GM19452 (cell line): Measurements from ENCODE around the gene IL3.

Experiments used
- ATAC-seq: cut with Tn5 transposase; IDR thresholded peaks from one replicate; pipeline ENCODE4 v1.9.1; 2021; ENCODE audit not compliant: unreplicated experiment

Gene IL3

DNA sequence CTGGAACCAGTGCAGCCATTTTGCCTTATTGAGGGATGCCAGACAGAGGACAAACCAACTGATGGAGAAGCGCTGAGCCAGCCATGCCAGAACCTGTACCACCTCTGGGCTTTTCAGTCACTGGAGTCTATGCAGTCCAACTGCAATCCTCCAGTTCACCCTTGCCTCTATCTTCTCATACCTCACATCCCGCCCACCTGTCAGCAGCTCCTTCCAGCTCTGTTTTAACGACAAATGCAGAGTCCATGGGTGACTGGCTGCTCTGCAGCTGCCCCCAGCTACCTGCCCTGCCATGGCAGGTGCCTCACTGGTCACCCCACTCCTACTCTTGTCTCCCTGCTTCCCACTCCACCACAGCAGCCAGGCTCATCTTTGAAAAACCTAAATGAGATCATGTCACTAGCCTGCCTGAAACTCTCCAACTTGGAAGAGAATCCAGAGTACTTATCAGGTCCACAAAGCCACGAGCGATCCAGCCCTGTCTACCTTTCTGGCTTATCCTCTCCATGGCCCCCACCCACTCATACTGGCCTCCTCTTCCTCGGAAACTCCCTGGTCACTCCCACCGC is 35.0 kb upstream of the IL3 start:
- no peak for ATAC-seq

DNA sequence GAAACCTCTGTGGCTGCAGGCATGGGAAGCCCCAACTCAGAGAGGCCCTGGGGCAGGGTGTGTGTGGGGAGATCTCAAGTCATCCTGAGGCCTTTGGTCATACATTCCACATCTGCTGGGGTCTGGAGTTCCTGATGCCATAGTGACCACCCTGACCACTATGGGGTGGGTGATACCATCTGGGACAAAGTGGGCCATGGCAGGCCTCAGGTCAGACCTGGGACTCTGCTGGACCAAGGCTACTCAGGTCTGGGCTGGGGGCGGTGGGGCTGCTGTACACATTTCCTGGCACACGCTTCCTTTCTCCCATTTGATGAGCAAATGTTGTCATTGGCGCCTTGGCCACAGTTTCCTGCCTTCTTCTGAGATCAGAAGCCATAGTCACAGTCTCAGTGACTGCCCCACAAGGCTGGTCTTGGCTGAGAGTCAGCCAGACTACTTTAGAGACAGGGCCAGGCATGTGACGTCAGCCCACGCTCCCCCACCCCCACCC is 33.9 kb upstream of the IL3 start:
- no peak for ATAC-seq

DNA sequence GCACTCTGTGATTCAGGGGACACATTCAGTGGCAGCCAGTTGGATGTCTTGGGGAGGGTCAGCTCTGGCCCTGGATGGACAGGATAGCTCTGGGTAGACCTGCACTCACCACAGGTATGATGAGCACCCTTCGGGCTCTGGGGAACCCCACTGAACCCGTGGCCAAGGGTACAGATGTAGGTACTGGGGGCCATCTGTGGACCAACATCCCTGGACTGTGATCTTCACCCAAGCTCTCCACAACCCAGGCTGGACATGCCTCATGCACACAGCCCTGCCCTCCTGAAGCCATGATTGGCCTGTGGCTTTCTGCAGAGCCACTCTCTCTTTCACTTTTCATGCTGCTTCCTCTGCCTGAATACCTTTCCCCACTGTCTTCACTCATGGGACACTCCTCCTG is 33.4 kb upstream of the IL3 start:
- no peak for ATAC-seq

DNA sequence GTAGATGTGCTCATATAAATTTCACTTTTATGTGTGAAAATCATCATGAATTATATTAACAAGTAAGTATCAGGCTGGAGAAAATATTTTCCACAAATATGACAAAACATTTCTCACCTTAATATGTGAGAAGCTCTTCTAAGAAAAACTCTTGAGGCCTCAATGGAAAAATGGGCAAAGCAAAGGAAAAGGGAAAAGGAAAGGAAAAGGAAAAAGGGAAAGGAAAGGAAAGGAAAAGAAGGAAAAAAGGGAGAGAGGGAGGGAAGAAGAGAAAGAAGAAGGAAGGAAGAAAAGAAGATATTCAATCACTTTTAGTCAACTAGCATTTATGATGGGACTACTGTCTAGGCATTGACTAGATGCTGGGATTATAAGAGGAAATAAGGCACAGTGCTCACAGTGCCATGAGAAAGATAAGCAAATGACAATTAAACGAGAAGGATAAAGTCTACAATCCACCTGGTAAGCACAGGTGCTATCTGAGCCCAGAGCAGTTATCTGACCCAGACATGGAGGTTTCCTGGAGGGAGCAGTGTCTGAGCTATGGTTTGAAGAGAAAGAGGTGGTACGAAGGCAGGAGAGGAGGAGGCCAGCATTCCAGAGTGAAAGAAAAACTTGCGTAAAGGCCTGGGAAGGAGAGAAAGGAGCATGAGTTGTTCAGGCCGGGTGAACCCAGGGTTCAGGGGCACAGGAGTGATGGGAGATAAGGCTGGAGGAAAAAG is 30.7 kb upstream of the IL3 start:
- no peak for ATAC-seq

DNA sequence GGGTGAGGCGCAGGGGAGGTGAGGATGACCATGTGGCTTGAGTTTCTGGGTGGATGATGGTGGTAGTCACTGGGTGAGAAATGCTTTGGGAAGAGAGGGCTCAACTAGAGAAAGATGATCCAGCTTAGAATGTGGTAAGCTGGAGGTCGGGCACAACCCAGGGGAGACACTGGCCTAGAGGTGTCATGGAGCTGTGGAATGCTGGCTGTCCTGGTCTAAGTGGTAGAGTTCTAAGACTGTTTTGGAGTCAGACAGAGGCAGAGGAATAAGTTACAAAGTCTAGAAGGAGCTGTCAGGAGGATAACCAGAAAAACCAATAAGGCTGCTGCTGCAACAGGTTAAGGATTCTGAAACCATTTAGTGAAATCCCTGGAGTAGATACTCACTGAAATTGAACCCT is 29.8 kb upstream of the IL3 start:
- no peak for ATAC-seq

DNA sequence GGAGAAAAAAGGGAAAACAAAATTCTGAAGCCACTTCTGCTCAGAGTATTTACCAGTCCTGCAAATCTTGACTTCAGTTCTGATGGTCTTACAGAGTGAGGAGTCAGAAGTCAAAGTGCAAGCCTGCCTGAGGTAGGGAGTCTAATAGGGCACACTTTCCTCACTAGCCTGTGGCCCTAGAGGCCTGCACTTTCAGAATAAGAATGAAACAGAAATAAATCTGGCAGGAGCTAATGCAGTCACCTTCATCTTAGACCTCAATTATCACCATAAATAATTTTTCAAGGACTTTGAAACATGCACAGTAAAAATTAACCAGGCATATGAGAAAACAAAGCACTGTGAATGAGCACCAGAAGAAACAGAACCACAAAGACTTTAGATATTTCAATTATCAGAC is 28.3 kb upstream of the IL3 start:
- no peak for ATAC-seq

DNA sequence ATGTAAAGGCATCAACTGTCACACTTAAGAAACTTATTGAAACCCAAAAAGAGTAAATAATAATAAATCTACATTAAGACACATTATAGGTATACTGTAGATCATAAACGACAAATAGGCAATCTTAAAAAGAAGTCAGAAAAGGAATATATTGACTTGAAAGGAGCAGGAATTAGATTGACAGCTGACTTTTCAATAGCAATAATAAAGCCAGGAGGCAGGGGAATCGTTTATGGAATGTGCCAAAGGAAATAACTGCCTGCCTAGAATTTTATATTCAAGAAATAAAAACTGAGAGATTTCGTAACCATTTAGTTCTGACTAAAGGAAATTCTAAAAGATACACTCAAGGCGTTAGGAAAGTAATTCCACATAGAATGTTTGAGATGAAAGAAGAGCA is 27.3 kb upstream of the IL3 start:
- no peak for ATAC-seq

DNA sequence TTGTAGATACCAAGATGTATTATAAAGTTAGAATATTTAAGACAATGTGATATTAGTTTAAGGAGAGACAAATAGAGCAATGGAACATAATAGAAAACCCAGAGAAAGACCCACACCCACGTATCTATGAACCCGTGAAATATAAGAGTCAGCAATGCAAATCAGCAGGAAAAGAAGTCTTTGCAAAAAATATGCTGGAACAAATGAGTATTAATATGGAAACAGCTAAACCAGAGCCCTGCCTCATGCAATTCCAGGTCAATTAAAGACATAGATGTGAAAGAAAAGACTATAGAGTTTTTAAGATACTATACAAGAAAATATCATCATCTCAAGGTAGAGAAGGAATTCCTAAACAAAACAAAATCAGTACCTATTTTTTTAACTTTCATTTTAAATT is 23.1 kb upstream of the IL3 start:
- no peak for ATAC-seq

DNA sequence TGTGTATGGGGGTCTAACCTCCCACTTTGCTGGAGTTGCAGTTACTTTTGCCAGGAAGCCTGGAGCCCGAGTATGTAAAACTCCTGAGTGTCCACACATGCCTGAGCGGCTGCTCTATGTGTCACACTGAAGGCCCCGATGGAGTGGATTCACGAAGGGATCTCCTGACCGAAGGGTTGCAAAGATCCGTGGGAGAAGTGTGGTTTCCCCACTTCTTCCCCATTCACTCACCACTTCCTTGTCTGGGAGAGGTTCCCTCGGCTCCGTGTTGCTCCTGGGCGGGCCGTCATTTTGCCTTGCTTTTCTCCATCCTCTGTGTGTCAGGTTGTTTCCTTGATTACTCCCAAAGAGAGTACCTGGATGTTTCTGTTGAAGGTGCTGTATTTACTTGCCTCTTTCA is 16.2 kb upstream of the IL3 start:
- no peak for ATAC-seq

DNA sequence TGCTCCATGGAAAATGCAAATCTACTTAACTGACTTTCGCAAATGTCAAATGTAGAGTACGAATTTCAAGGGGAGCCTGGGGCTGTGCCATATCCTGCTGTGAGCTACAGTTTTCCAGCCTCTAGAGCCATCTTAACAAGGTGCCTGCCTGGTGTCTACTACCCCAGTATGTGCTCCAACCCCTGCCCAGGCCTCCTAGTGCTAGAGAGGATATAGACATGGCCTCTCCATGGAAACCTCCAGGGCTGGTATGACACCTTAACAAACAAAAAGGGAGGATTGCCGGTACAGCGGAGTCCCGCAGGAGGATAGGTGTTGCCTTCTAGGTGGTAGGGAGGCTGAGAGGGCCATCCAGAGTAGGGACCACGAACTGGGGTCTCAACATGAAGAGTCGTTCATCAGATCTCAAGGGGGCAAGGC is 13.6 kb upstream of the IL3 start:
- no peak for ATAC-seq

DNA sequence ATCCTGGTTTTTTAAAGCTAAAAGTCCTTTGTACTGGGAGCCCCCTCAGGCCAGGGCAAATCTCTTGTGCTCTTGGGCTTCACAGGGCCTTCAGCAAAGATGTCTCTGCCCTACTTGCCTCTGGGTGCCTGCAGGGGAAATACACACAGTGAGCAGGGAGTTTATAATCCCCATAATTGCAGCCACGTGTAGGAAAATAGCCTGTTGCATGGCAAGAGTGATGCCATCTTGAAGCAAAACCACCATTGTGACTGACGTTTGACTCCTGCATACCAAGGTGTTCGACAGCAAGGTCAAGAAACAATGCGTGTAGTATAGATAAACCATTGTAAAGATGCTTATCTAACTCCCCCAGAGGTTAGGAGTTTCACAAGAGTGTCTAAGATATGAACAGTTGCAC is 11.4 kb upstream of the IL3 start:
- no peak for ATAC-seq

DNA sequence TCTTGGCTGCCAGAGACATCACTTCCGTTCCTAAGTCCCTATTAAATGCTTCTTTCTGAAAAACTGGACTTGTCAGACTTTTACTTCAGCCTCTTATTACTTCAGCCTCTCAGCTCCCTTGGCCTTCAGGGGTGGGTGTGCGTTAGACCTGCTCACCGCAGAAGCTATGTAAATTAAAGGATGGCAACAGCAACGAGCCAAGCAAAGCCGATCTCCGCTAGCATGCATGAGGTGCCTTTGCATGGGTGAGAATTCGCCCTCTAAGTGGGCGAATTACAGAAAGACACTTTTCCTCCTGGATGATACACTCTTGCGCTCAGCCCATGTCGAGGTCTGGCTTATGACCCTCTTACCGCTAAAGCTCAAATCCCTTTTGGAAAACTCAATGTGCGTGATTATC is 10.9 kb upstream of the IL3 start:
- no peak for ATAC-seq

DNA sequence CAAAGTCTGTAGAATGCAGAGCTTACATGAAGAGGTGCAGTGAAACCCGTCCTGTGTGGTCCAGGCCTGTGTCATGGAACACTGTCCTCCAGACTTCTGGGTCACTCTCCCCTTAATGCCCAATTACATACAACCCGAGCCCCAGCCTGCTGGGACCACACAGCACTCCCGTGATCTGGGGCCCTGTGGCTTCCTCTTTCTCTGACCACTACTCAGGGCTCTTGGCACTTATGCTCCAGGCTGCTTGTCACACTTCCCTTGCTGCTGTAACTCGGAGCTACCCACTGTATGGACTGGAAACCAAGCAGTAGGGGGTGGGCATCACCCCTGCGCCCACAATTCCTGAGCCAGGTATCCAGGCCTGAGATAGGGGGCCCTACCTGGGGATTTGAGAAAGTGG is 10.3 kb upstream of the IL3 start:
- ATAC-seq: no peak

DNA sequence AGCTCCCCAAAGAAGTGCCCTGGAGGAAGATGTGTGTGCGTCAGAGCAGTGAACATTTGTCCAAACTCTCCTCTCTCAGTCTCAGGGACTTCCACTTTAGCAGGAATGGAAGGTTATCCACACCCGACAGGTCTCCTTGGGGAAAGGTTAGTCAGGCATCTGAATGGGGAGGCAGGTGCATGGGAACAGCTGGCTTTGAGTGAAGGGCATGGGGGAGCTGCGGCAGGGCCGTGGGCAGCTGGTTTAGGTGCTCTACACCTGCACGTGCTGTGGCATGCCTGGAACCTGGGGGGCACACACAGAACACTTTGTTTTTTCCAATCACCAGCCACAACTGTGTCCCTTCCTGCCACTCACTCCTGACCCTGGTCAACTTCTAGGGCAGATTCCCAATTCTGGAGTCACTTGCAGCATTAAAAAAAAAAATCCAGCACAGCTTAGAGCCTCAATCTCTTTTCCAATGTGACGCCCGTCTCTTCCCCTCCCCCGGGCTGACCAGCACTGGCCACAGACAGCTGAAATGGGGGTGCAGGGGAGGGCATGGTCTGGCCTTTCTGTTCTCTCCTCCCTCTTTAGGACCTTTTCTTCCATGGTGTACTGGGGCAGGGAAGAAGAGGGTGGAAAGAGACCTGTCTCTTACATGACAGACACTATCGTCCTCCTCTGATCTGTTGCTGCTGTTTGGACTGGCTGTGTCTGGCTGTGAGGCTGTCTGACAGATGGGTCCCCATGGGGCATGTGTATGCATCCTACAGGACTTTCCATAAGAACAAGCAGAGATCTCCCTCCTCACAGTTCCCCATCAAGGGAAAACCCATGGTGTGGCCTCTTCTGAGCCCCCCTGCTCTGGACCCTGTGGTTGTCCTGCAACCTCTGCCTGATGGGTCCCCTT is 9.5 kb upstream of the IL3 start:
- no peak for ATAC-seq

DNA sequence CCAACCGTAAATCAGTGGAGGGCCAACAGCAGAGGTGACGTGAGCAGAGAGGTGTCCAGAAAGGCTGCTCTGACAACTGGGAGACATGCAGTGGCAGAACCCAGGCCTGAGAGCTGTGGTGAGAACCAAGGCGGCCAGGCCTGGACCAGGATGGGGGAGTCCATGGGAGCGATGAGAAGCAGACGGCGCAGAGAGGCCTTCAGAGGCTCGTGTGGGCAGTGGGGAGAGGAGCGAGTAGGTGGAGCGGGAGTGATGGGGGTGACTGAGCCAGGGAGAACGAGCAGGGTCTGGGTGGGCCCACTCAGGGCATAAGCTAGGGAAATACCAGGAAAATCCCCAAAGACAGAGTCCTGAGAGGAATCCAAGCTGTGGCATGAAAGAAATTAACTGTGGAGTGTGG is 7.9 kb upstream of the IL3 start:
- ATAC-seq: no peak

DNA sequence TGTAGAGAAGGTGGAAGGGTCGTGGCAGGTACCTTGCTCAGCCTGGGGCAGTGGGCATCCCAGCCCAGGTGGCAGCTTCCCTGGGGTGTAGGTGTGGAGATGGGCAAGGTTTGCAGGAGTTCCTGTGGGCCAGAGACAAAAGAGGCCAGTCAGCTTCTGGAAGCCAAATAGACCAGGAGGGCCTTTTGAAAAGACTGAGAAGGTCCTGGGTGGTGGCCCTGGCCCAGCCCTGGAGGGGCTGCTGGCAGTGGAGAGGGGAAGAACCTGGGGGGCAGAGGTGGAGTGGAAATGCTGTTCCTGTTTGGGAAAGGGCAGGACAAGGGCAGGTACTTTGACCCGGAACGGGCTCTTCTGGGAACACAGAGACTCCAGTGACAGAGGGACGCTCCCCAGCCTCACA is 7.0 kb upstream of the IL3 start:
- no peak for ATAC-seq

DNA sequence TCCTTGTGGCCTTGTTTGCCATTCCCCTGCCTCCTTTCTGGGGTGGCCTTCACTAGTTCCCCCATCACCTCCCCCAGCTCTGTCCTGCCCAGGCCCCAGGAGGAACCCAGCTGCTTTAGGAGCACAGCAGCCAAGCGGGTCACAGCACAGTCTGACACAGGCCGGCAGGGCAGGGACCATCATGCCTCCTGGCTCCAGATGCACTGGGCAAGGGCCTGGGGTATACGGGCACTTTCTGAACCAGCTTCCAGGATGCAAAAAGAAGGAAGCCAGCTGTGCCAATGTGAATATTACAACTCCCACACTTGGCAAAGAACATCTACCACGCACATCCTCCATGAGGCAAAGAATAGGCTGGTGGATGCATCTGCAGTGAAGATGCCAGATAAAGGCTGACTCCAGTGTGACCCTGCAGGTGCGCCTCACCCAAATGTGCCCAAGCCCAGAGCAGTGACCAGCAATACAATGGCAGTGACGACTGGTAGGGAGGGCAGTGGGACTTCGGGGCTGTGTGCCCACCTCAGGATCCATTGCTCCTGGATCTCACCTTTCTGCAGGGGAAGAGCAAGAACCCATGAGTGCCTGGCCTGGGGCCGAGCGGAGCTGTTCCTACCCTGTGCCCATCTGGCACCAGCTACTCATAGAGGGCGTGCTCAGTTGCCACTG is 6.3 kb upstream of the IL3 start:
- no peak for ATAC-seq

DNA sequence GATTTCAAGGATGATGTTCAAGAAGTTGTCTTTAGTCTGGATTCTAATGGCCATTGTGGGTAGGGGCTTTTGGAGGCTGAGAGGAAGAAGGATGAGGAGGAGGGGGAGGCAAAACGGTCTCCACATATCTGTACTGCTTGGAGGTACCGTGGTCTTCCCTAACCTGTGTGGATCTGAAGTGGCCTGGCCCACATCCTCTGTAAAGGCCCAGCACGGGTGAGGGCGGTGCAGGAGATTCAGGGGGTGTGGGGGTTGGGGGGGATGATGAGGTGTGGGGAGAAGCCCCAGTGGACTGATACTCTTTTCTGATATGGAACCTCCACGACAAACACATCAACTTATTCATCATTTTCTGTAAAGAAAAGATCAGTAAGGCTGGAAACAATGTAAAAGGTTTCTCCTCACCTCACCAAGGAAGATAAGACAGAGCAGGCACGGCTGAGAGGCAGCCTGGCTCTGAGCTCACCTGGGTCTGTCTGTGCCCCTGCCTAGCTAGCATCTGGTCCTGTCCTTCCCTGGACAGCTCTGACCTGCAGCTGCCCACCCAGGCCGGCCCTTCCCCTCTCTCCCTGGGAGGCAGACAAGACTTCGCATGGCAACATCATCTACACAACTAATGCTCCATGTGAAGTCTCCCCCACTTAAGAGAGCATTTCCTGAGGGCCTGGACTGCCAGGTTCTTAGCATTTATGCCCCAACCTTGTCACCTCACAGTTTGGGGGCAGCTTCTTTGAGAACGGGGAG is 5.6 kb upstream of the IL3 start:
- ATAC-seq: no peak

DNA sequence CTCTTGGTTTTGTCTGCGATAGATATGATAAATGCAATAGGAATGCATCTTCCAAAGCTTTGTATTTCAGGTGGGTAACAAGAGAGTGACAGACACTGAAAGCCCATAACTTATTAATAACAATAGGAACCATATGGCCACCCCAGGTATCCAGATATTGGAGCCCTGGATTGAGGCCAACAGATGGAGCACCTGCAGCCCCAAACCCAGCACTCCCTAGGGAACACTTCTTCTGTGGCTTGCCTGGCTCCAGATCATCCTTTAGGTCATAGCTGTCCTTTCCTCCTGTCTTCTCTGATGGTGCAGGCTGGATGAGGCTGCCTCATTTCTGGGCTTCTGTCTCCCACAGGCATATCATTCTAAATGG is 5.0 kb upstream of the IL3 start:
- ATAC-seq: no peak

DNA sequence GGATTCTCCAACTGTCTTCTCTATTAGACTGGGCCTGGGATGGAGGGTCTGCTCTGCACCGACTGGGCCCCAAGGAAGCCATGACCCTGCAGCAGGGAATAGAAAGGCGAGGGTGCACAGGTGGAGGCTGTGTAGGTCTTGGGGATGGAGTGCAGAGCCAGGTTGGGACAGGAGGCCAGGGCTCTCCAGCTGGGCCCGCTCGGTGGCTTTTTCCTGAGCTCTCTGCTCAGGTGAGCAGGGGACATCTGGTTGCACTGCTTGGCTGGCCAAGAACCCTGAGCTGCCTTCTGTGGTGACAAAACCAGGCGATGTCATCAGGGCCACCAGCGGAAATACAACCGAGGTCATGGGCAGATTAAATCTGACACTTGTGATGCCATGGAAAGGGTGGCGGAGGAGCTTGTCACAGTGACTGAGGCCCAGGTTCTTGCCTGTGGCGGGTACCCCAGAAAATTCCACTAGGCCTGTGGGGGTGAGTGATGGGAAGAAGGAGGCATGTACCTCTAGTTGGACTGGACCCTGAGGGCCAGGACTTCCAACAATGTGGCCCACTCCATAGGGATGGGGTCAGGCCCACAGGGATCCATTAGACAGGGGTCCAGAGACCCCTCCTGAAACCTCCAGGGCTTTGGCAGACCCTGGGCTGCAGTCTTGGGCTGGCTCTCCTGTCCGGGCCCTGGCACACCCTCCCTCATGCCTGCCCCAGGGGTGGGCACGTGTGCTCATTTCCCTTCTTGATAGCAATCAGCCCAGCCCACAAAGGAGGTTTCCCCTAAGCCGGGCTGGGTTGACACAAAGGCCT is 4.4 kb upstream of the IL3 start:
- no peak for ATAC-seq
